IPS-NIHi7 (cell line): Measurements from ENCODE around the gene ARHGEF10L.

ENCODE experiments used
- DNase-seq: peaks from one replicate; pipeline ENCODE4 v3.0.0; 2012; ENCODE audit warnings: mixed read lengths; ENCODE audit errors: extremely low spot score

The ARHGEF10L gene

DNA sequence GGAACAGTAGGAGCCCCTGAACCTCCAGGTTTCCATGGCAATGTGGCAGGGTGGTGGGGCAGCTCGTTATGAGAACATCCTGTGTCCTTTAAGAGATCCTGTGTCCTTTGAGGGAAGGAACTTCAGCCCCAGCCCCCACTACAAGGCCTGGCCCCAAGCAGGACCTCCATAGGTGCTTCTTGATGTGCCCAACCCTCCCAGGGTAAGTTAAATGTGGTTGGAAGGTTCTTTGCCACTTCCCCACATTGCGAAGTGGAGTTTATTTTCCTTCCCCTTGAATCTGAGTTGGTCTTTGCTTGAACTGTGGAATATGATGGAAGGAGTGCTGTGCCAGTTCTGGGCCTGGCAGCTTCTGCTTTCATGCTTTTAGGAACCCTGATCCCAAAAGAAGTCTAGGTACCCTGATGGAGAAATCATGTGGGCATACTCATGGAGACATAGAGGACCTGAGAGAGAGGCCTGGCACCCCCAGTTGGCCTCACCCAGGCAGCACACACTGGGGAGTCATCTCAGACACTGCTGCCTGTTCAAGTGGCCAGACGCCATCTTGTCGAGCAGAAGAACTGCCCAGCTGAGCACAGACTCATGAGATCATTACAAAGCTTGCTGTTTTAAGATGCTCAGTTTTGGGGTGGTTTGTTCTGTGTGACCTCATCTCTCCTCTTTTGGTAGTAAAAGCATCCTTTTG, 171.5 kb downstream of the ARHGEF10L start:
- DNase-seq, result no peak

DNA sequence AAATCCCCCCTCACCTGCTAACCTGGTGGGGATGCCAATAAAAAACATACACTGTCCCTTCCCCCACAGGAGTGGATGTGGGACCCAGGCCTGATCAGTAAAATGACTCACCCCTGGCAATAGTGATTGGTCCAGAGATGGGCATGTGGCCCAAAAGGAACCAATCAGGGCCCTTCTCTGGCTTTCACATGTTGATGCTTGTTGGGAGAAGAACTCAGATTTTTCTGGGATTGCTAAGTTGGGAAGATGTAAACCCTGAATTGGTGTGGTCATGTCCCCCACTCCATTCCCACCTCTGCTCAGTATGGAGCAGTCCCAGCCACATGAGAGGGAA, 172.0 kb downstream of the ARHGEF10L start:
- no peak for DNase-seq

DNA sequence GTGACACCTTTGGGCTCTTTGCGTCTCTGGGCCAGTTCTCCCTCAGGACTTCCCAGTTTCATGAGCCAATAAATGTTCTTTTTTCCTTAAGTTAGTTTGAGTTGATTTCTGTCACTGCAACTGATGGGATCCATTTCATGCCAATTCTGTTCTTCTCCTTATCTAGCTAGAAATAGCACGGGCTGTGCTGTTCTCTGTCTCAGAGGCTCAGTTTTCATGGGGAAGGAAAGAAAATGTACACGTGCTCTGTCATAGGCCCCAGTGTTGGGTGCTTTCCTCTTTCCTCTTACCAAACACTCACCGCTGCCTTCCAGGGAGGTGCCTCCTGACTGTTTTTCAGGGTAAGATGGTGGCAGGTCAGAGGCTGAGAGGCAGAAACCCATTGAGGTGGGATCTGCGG, 172.4 kb downstream of the ARHGEF10L start:
- no peak for DNase-seq

DNA sequence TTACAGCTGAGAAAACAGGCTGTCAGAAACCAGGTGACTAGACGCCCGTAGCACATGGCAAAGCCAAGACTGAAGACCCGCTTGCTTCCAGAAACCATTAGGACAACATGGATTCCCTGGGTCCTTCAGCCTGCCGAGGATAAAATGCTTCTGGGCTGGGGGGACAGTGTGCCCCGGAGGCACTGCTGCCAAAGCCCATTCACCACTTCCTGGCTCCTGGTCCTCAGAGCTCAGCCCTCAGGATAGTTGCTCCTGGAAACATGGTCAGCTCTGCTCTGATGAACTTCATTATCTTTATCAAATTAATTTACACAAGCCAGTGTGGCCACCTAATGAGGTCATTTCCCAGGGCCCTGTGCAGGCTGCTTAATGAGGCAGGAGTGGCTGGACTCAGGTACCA, 174.5 kb downstream of the ARHGEF10L start:
- no peak for DNase-seq

DNA sequence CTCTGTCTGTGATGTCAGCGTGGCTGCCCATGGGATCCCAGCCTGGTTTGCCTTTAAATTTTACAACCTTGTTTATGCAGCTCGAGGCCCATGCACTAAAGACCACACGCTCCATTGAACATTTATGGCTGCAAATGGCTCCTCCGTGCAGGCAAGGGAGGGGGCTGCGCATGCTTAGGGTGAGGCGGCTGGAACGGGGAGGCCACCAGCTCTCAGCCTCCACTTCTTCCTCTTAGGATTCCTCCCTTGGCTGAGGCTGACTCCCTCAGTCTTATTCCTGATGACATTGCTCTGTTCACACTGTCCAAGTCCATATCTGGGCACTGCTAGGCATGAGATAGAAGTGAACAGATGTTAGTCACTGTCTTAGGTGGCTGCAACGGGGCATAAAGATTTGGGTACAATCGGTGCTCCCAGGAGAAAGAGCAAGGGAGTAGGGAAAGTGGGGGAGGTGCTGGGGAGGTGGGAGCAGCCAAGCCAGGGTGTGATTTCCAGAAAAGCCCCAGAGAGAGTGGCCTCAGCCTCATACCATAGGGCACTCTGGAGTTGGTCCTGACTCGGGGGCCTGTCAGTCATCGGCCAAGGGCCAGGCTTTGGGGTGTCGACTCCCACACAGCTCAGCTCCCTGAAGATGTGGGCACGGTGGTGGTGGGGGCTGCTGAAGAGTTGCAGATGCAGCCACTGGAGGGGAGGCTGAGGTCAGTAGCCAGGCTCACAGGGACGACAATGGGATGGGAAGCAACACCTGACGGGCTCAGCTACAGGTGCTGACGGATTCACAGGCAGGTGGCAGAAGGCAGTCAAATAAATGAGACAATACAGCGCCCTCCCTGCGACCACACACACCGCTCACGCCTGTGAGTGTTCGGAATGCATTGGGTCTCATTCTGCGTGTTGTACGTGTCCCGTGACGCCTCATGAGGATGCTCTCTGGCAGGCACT, 178.4 kb downstream of the ARHGEF10L start:
- DNase-seq, result no peak

DNA sequence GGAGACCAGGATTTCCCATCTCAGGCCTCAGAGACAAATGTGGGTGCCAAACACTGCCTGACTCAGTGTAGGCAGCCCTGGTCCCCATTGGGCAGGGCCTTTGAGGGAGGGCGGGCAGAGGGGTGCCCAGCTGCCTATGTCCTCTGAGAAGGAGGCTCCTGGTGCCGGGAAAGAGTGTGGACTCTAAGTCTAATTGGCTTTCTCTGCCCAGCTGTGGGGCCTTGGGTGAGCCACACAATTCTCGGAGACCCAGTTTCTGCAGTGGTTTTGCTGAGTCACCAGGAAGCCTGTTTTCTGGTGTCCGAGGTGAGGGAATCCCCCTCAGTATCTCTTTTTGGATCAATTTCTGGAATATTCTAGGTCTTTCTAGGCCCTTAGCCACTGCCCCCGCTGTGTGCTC, 180.4 kb downstream of the ARHGEF10L start:
- no peak for DNase-seq

DNA sequence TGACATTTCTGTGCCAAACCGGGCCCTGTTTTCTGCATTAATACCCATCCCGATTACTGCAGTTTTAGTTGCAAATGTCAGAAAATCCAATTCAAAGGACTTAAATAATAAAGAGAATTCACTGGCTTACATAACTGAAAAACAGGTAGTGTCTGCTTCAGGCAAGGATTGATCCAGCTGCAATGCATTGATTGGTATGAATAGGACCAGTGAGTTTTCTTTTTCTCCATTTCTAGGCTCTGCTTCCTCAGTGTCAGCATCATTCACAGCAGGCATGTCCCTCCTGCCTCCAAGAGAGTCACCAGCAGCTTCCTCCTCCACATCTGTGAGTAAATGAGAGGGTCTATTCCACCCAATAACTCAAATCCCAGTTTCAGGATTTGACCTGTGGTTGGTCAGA, 181.9 kb downstream of the ARHGEF10L start:
- DNase-seq, result no peak

DNA sequence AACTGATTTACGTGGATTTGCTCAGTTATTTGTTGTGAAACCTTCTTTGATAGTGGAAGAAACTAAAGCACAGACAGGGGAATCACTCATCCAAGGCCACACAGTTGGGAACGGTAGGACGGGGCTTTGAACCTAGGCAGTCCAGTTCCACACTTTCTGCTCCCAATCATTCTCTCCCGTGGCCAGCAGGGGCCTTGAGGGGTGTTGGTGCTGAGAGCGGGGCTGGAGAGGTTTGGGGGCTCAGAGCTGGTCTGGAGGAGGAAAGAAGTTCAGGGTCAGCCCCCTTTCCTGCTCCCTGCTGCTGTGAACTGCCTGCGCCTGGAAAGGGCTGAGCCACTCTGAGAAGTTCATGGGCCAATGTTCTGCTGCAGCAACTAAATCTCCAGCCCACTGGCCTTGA, 184.2 kb downstream of the ARHGEF10L start:
- no peak for DNase-seq

DNA sequence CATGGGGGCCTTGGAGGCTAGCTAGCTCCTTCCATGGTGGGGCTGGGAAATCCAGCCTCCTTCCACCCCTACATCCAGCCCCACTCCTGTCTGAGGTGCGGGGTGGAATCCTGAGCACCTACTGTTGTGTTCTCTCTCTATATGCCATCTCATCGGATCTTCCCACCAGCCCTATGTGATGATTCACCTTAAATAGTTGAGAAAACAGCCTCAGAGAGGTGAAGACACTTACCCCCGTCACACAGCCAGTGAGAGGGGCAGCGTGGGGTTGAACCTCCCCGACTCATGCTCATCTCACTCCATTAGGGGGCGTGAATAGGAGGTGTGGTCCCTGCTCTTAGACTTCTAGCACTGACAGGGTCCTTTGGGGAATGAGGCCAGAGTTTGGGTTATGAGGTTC, 184.7 kb downstream of the ARHGEF10L start:
- DNase-seq, result no peak

DNA sequence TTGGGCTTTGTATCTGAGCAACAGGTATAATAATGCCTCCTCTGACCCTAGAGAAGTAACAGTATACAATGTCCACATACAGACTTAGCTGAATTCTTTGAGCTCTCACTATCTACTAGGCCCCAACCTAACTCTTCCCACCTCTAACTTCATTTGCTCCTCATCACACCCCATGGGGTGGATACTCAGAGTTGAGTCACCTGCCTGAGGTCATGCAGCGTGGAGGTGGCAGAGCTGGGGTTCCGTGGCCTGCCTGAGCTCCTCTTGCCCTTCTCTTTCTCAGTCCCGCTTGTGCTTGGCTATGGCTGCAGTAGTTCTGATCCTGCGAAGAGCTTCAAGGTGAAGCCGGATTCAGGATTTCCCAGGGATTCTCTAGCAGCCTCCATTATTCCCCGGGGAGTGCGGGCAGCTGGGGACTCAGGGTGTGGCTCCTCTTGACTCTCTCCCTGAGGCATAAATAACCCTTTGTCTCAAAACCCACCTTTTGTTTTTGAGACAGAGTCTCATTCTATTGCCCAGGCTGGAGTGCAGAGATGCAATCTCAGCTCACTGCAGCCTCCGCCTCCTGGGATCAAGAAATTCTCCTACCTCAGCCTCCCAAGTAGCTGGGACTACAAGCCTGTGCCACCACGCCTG, 185.7 kb downstream of the ARHGEF10L start:
- no peak for DNase-seq

DNA sequence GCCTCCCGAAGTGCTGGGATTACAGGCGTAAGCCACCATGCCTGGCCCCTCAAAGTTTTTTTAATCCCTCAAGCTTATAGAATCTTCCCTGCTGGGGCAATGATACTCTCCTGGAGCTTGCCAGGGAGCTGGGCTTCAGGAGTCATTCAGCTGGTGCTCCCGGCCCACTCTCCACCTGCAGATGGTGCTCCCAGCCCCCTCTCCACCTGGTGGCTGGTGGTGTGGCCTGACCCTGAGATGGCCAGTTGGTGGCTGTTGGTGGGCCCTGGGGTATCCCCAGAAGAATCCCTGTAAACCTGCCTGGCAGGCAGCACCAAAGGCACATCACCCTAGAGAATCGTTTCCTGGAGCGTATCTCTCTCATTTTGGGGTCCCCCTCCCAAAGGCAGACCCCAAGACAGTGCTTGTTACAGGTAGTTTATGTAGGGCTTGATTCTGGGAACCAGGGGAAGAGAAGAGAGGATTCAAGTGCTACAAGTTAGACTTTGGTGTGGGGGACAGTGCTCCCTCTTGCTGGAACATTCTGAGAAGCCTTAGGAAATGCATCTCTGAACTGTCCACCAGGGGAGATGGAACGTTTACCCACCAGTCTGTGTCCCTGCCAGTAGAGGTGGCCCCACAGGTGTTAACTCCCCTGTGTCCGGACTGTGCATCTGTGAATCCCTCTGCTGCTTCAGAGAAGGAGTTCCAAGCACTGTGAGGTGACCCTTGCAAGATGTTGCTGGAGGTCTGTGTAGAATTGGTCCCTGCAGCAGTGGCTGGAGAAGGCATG, 186.5 kb downstream of the ARHGEF10L start:
- DNase-seq, result no peak

DNA sequence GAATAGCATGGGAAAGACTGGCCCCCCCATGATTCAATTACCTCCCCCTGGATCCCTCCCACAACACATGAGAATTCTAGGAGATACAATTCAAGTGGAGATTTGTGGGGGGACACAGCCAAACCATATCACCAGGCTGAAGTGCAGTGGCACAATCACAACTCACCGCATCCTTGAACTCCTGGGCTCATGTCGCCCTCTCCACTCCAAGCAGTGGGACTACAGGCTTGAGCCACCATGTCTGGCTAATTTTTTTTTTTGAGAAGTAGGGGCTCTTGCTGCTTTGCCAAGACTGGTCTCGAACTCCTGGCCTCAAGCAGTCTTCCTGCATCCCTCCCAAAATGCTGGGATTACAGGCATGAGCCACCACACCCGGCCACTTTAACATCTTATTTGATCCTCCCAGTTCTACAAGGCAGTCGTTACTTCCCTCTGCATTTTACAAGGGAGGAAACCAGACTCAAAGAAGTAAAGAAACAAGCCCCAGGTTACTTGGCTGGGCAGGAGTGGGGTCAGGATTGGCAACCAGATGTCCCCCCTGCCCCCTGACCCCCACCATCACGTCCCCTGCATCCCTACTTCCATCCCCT, 188.7 kb downstream of the ARHGEF10L start:
- no peak for DNase-seq

DNA sequence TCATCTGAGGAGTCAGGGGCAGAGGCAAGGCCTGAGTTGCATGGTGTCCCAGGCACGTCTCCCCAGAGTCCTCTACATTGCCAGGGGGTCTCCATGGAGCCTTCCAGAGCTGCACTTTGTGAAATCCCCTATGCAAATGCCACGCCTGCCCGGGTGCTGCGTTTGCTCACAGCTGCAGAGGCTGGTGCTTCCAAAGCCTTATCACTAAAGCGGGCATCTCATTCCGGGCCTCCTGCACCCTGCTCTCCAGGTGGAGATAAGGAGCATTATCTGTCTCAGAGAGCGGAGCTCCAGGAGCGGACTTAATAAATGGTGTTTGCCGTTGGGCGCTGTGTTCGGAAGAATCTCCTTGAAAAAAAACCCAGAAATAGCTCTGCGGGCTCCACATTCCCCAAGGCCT, 189.8 kb downstream of the ARHGEF10L start:
- no peak for DNase-seq

DNA sequence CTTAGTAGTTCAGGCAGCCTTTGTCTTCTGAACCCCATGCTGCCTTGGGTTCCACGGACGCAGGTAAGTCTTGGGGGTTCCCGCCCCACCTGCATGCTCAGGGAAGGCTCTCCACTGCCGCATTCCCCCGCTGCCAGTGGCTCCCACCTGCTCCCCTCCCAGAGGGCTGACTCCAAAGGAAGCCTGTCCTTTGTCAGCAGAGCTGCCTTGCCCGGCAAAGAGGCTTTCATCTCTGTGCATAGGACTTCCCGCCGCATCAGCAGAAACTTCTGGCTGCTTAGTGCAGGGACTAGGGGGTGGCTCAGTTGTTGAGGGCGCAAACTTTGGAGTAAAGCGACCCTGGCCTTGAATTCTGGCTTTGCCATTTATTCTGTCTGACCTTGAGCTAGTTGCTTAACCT, 190.4 kb downstream of the ARHGEF10L start:
- no peak for DNase-seq

DNA sequence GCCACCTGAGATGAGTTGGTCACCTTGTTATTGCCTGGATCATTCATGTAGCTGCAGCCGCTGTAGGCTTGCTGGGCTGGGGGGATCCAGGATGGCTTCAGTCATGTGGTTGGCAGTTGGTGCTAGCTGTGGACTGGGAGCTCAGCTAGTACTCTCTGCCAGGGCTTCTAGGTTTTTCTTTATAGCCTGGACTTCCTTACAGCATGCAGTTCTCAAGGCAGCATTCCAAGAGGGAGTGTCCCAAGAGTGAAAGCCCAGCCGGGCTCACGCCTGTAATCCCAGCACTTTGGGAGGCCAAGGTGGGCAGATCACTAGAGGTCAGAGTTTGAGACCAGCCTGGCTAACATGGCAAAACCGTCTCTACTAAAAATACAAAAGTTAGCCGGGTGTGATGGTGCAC, 192.0 kb downstream of the ARHGEF10L start:
- DNase-seq, result no peak

DNA sequence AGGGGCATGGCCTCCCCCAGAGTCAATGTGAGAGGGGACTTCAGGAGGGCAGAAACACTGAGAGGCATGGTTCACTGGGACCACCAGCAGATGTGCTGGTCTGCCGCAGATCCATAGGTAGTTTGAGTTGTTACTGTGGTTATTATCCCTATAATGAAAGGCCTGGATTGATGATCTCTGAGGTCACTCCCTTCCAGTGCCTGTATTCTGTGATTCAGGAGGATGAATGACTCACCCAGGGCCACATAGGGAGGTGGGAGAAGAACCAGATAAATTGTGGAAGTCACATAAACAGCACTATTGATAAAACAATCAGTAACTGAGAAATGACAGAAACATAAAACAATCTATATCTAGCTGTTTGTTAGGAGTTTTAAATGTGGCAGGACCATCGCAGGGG, 193.0 kb downstream of the ARHGEF10L start:
- no peak for DNase-seq

DNA sequence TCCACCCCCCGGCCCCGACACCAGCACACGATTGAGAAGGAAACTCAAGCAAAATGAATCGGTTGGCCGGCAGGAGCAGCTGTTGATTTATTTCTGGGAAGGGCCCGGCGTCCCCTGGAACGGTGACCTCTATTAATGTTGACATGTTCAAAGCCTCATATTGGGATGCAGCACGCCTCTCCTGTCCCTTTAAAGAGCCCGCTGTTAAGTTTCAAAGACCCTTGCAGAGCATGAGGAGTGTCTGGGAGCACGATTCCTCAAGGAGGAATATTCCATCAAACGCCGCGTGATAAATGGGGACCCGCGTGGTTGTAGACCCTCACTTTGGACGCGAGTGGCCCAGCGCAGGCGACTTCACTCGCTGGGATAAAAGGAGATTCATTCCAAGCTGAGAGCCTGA, 194.2 kb downstream of the ARHGEF10L start:
- no peak for DNase-seq

DNA sequence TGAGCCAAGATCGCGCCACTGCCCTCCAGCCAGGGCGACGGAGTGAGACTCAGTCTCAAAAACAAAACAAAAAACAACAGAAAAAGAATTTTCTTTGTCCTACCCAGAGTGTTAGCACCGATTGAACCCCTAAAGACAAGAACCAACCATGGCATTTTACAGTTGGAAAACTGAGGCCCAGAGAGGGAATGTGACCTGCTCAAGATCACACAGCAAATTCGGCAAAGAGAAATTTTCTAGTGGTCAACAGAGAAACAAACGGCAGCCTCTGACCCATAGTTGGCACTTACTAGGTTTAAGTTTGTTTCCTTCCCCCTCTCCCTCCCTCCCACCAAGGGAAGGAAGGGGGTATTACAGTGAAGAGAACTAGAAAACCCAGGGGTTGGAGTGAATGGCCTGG, 195.1 kb downstream of the ARHGEF10L start:
- DNase-seq, result no peak

DNA sequence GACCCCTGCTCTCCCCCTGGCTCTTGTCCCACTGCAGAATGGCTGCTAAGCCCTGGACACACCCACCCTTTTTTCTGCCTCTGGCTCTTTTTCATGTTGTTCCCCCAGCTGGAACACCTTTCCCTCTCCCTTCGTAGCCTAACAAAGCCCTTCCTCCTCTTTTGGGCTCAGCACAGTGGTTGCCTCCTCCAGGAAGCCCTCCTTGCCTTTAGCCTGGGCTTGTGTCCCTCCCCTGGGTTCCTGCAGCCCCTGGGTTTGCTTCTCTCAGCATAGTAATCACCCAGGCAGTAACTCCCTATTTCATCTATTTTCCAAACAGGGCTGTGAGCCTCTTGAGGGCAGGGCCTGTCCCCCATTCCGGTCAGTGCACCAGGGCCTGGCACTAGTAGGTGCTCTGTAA, 195.8 kb downstream of the ARHGEF10L start:
- no peak for DNase-seq

DNA sequence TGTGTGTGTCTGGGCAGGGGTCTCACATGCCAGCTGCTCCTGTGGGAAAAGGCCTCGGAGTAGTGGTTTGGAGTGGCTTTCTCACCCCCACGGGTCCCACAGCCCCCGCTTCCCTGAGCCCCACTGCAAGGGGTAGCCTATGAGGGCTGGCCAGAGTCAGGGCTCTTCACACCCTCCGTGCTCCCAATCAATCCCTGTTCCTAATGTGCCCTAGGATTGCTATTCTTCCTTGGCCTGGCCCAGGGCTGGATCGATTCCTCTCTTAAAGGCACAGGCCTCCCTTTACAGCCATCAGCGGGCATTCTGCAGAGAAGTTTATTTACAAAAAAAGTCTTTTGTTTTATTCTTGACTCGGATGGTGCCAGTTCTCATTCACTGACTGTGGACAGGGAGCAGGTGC, 196.3 kb downstream of the ARHGEF10L start:
- DNase-seq, result no peak

DNA sequence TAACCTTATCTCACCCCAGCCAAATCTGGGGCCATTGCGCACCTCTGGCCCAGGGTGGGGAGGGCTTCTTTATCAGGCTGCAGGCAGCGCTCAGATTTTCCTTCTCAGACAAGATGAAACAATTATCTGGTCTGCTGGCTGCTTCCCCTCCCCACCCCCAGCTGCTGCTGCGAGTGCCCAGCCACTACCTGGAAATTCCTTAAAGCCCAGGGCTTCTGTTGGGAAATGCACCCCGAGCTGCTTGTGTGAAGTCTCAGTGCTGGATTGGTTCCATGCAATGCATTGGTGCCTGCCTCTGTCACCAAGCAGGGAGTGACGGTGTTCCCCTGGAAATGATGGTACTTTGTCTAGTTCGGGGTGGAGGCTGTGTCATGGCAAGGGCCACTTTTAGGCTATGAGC, 197.1 kb downstream of the ARHGEF10L start:
- no peak for DNase-seq

DNA sequence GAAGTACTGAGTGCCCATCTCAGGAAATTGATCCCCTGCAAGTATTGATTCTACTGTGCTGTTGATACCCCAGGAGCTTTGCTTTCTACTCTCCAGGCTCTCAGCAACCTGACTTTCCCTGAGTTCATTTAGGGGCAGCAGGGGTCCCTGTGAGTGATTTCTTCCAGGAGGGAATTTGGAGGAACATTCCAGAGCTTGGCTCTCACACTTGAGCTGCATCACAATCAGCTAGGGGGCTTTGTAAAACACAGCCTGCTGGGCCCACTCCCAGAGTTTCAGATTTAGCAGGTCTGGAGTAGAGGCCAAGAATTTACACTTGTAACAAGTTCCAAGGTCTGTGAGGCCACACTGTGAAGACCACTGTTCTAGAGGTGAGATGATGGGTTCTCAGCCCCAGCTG, 199.6 kb downstream of the ARHGEF10L start:
- DNase-seq, result peak; percentile 49
